ENCODE measurements around the gene DYNLRB2.
A peak's percentile ranks its signal among the peaks of the same experiment; 100 is the strongest.

Gene DYNLRB2

DNA sequence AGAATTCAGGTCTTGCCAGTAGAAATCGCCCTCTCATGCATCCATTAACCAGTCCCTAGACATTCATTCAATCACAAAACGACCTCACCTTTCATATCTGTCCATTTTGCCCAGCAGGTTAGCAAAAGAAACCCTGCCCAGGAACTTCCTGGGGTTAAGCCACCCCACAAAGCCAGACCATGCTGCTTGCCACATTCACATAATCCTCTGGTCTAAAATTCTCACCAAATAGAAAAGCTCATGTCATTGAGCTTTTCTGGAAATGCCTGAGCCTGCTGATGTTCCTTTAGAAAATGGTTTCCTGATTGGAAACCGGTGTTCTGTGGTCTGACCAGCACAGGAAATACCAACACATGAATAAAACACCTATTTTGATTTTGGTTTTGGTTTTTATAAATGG is 21.6 kb upstream of the DYNLRB2 start:
- no peak overlapping the region for H4K8ac ChIP-seq (ENCODE audit: low read depth, low read length)
- WGBS (ENCODE audit: extremely low coverage, insufficient coverage, low lambda C conversion rate), result no CpG with 5 or more reads among the region's 3 CpGs
- no peak overlapping the region for H4K5ac ChIP-seq (ENCODE audit: low read length)
- no peak overlapping the region for H3K27ac ChIP-seq (ENCODE audit: low read depth, low read length)
- no peak overlapping the region for H3K23ac ChIP-seq (ENCODE audit: low read length)
- no peak overlapping the region for H2AK5ac ChIP-seq (ENCODE audit: low read length)
- no peak for DNase-seq
- H3K79me1 ChIP-seq (ENCODE audit: low read length), result no peaks in the 10 kb centered on the region
- no peak overlapping the region for H2BK120ac ChIP-seq (ENCODE audit: low read depth, low read length)
- H3K4me3 ChIP-seq (ENCODE audit: low read length), result no peak overlapping the region
- H2BK15ac ChIP-seq (replicated peaks; ENCODE audit: low read depth), result no peak overlapping the region
- no peak overlapping the region for H3K4me2 ChIP-seq (ENCODE audit: low read length)
- no peak overlapping the region for H3K56ac ChIP-seq (ENCODE audit: low read length)
- peak overlapping the region; percentile 51 for H3K18ac ChIP-seq (ENCODE audit: low read length)
- no peaks in the 10 kb centered on the region for H3K79me2 ChIP-seq (ENCODE audit: control insufficient read depth, insufficient read depth, low read length)
- H3K36me3 ChIP-seq (ENCODE audit: control insufficient read depth, insufficient read depth, low read length), result no peaks in the 10 kb centered on the region
- no peaks in the 10 kb centered on the region for H3K27me3 ChIP-seq (ENCODE audit: insufficient read depth, low read length, poor library complexity)
- H3K4ac ChIP-seq (ENCODE audit: low read depth, low read length), result no peak overlapping the region
- no peaks in the 10 kb centered on the region for H3K4me1 ChIP-seq (ENCODE audit: control insufficient read depth, low read depth, low read length)
- H3K9ac ChIP-seq (ENCODE audit: low read length), result no peak overlapping the region
- H2BK5ac ChIP-seq (ENCODE audit: low read length), result no peak overlapping the region

- H3K9ac ChIP-seq (ENCODE audit: low read length), result no peak overlapping the region
- H3K36me3 ChIP-seq (ENCODE audit: control insufficient read depth, insufficient read depth, low read length), result no peaks in the 10 kb centered on the region
- H2AK5ac ChIP-seq (ENCODE audit: low read length), result no peak overlapping the region
- no peaks in the 10 kb centered on the region for H3K4me1 ChIP-seq (ENCODE audit: control insufficient read depth, low read depth, low read length)
- no peak overlapping the region for H2BK15ac ChIP-seq (replicated peaks; ENCODE audit: low read depth)
- H4K5ac ChIP-seq (ENCODE audit: low read length), result no peak overlapping the region
- H3K4ac ChIP-seq (ENCODE audit: low read depth, low read length), result no peak overlapping the region
- no peak overlapping the region for H3K27ac ChIP-seq (ENCODE audit: low read depth, low read length)
- H4K8ac ChIP-seq (ENCODE audit: low read depth, low read length), result no peak overlapping the region
- H3K56ac ChIP-seq (ENCODE audit: low read length), result no peak overlapping the region
- no peak overlapping the region for H2BK5ac ChIP-seq (ENCODE audit: low read length)
- no peak for DNase-seq
- H2BK120ac ChIP-seq (ENCODE audit: low read depth, low read length), result no peak overlapping the region
- WGBS (ENCODE audit: extremely low coverage, insufficient coverage, low lambda C conversion rate), result no CpG with 5 or more reads among the region's 4 CpGs
- H3K27me3 ChIP-seq (ENCODE audit: insufficient read depth, low read length, poor library complexity), result no peaks in the 10 kb centered on the region
- no peak overlapping the region for H3K4me3 ChIP-seq (ENCODE audit: low read length)
- no peak overlapping the region for H3K4me2 ChIP-seq (ENCODE audit: low read length)
- no peak overlapping the region for H3K18ac ChIP-seq (ENCODE audit: low read length)
- H3K79me1 ChIP-seq (ENCODE audit: low read length), result no peaks in the 10 kb centered on the region
- H3K79me2 ChIP-seq (ENCODE audit: control insufficient read depth, insufficient read depth, low read length), result no peaks in the 10 kb centered on the region
- no peak overlapping the region for H3K23ac ChIP-seq (ENCODE audit: low read length)
Measured at GRCh38 chr16:80525420-80525819, 15.4 kb upstream of the DYNLRB2 start.

GRCh38 chr16:80526418-80527061 is 14.3 kb upstream of the DYNLRB2 start:
- Histone ChIP-seq H2BK120ac (ENCODE audit: low read depth, low read length) (no peak overlapping the region), H3K79me1 (ENCODE audit: low read length) (no peaks in the 10 kb centered on the region), H3K4me3 (ENCODE audit: low read length) (no peak overlapping the region), H3K27ac (ENCODE audit: low read depth, low read length) (no peak overlapping the region), H3K36me3 (ENCODE audit: control insufficient read depth, insufficient read depth, low read length) (no peaks in the 10 kb centered on the region), H2BK5ac (ENCODE audit: low read length) (no peak overlapping the region), H3K18ac (ENCODE audit: low read length) (no peak overlapping the region), H3K9ac (ENCODE audit: low read length) (no peak overlapping the region), H4K5ac (ENCODE audit: low read length) (no peak overlapping the region), H4K8ac (ENCODE audit: low read depth, low read length) (no peak overlapping the region), H3K27me3 (ENCODE audit: insufficient read depth, low read length, poor library complexity) (no peaks in the 10 kb centered on the region), H3K4me1 (ENCODE audit: control insufficient read depth, low read depth, low read length) (no peaks in the 10 kb centered on the region), H2AK5ac (ENCODE audit: low read length) (no peak overlapping the region), H3K56ac (ENCODE audit: low read length) (no peak overlapping the region), H3K23ac (ENCODE audit: low read length) (no peak overlapping the region), H3K4me2 (ENCODE audit: low read length) (no peak overlapping the region), H2BK15ac (replicated peaks; ENCODE audit: low read depth) (no peak overlapping the region), H3K79me2 (ENCODE audit: control insufficient read depth, insufficient read depth, low read length) (no peaks in the 10 kb centered on the region), H3K4ac (ENCODE audit: low read depth, low read length) (no peak overlapping the region)
- no CpG with 5 or more reads among the region's 6 CpGs for WGBS (ENCODE audit: extremely low coverage, insufficient coverage, low lambda C conversion rate)
- DNase-seq, result peak; percentile 73

- H3K79me2 ChIP-seq (ENCODE audit: control insufficient read depth, insufficient read depth, low read length), result no peaks in the 10 kb centered on the region
- no peak overlapping the region for H2AK5ac ChIP-seq (ENCODE audit: low read length)
- no peak overlapping the region for H3K4me3 ChIP-seq (ENCODE audit: low read length)
- H2BK15ac ChIP-seq (replicated peaks; ENCODE audit: low read depth), result no peak overlapping the region
- H4K5ac ChIP-seq (ENCODE audit: low read length), result no peak overlapping the region
- H3K27me3 ChIP-seq (ENCODE audit: insufficient read depth, low read length, poor library complexity), result no peaks in the 10 kb centered on the region
- no peak overlapping the region for H3K18ac ChIP-seq (ENCODE audit: low read length)
- H4K8ac ChIP-seq (ENCODE audit: low read depth, low read length), result no peak overlapping the region
- no peaks in the 10 kb centered on the region for H3K4me1 ChIP-seq (ENCODE audit: control insufficient read depth, low read depth, low read length)
- no peak overlapping the region for H3K9ac ChIP-seq (ENCODE audit: low read length)
- no CpG with 5 or more reads among the region's 5 CpGs for WGBS (ENCODE audit: extremely low coverage, insufficient coverage, low lambda C conversion rate)
- H3K27ac ChIP-seq (ENCODE audit: low read depth, low read length), result no peak overlapping the region
- H2BK5ac ChIP-seq (ENCODE audit: low read length), result no peak overlapping the region
- no peak overlapping the region for H3K4ac ChIP-seq (ENCODE audit: low read depth, low read length)
- H2BK120ac ChIP-seq (ENCODE audit: low read depth, low read length), result no peak overlapping the region
- no peaks in the 10 kb centered on the region for H3K79me1 ChIP-seq (ENCODE audit: low read length)
- DNase-seq, result peak; percentile 66
- no peaks in the 10 kb centered on the region for H3K36me3 ChIP-seq (ENCODE audit: control insufficient read depth, insufficient read depth, low read length)
- H3K4me2 ChIP-seq (ENCODE audit: low read length), result no peak overlapping the region
- H3K56ac ChIP-seq (ENCODE audit: low read length), result no peak overlapping the region
- no peak overlapping the region for H3K23ac ChIP-seq (ENCODE audit: low read length)
Measured at GRCh38 chr16:80527297-80527696, 13.5 kb upstream of the DYNLRB2 start.

GRCh38 chr16:80530479-80530878 is 10.3 kb upstream of the DYNLRB2 start:
- Histone ChIP-seq H3K27ac (ENCODE audit: low read depth, low read length) (no peak overlapping the region), H3K27me3 (ENCODE audit: insufficient read depth, low read length, poor library complexity) (no peaks in the 10 kb centered on the region)
- WGBS (ENCODE audit: extremely low coverage, insufficient coverage, low lambda C conversion rate), result no CpG with 5 or more reads among the region's 4 CpGs

GRCh38 chr16:80536238-80536637 is 4.6 kb upstream of the DYNLRB2 start:
- Histone ChIP-seq H3K79me2 (ENCODE audit: control insufficient read depth, insufficient read depth, low read length) (no peaks in the 10 kb centered on the region), H4K8ac (ENCODE audit: low read depth, low read length) (no peak overlapping the region), H3K56ac (ENCODE audit: low read length) (no peak overlapping the region), H3K23ac (ENCODE audit: low read length) (no peak overlapping the region), H2BK15ac (replicated peaks; ENCODE audit: low read depth) (no peak overlapping the region), H3K27ac (ENCODE audit: low read depth, low read length) (no peak overlapping the region), H3K79me1 (ENCODE audit: low read length) (no peaks in the 10 kb centered on the region), H4K5ac (ENCODE audit: low read length) (no peak overlapping the region), H3K4me3 (ENCODE audit: low read length) (no peak overlapping the region), H3K4me1 (ENCODE audit: control insufficient read depth, low read depth, low read length) (peaks cover 2% of the 10 kb centered on the region), H3K4ac (ENCODE audit: low read depth, low read length) (no peak overlapping the region), H3K36me3 (ENCODE audit: control insufficient read depth, insufficient read depth, low read length) (no peaks in the 10 kb centered on the region), H2BK120ac (ENCODE audit: low read depth, low read length) (no peak overlapping the region), H3K27me3 (ENCODE audit: insufficient read depth, low read length, poor library complexity) (no peaks in the 10 kb centered on the region), H3K4me2 (ENCODE audit: low read length) (no peak overlapping the region), H3K9ac (ENCODE audit: low read length) (no peak overlapping the region), H2BK5ac (ENCODE audit: low read length) (no peak overlapping the region), H2AK5ac (ENCODE audit: low read length) (no peak overlapping the region), H3K18ac (ENCODE audit: low read length) (no peak overlapping the region)
- no CpG with 5 or more reads among the region's 2 CpGs for WGBS (ENCODE audit: extremely low coverage, insufficient coverage, low lambda C conversion rate)
- DNase-seq, result no peak

More at GRCh38 chr16:80530479-80530878, 10.3 kb upstream of the DYNLRB2 start:
- no peak overlapping the region for H4K5ac ChIP-seq (ENCODE audit: low read length)
- H3K4me2 ChIP-seq (ENCODE audit: low read length), result no peak overlapping the region
- H3K23ac ChIP-seq (ENCODE audit: low read length), result no peak overlapping the region
- no peak overlapping the region for H2BK120ac ChIP-seq (ENCODE audit: low read depth, low read length)
- H2AK5ac ChIP-seq (ENCODE audit: low read length), result no peak overlapping the region
- DNase-seq, result no peak
- no peaks in the 10 kb centered on the region for H3K79me1 ChIP-seq (ENCODE audit: low read length)
- no peaks in the 10 kb centered on the region for H3K36me3 ChIP-seq (ENCODE audit: control insufficient read depth, insufficient read depth, low read length)
- no peak overlapping the region for H3K4ac ChIP-seq (ENCODE audit: low read depth, low read length)
- H3K4me1 ChIP-seq (ENCODE audit: control insufficient read depth, low read depth, low read length), result no peaks in the 10 kb centered on the region
- no peak overlapping the region for H2BK5ac ChIP-seq (ENCODE audit: low read length)
- no peak overlapping the region for H3K18ac ChIP-seq (ENCODE audit: low read length)
- H3K56ac ChIP-seq (ENCODE audit: low read length), result no peak overlapping the region
- no peak overlapping the region for H3K9ac ChIP-seq (ENCODE audit: low read length)
- no peak overlapping the region for H4K8ac ChIP-seq (ENCODE audit: low read depth, low read length)
- no peaks in the 10 kb centered on the region for H3K79me2 ChIP-seq (ENCODE audit: control insufficient read depth, insufficient read depth, low read length)
- H2BK15ac ChIP-seq (replicated peaks; ENCODE audit: low read depth), result no peak overlapping the region
- no peak overlapping the region for H3K4me3 ChIP-seq (ENCODE audit: low read length)

Data from mesendoderm (in vitro differentiated cells).